Activated T-helper 1 cell treated with anti-CD3 and anti-CD28 coated beads, Interleukin-2, amount 50 U/mL, for 16 hours (primary cell): ENCODE data around the gene EPHB6.

Experiments
- DNase-seq, 2 donors: peaks; one replicate each; pipeline ENCODE4 v3.0.0-alpha.2; 2020; ENCODE audit warnings: low read depth in 1 of 2, low spot score in 1 of 2

EPHB6 gene

DNA sequence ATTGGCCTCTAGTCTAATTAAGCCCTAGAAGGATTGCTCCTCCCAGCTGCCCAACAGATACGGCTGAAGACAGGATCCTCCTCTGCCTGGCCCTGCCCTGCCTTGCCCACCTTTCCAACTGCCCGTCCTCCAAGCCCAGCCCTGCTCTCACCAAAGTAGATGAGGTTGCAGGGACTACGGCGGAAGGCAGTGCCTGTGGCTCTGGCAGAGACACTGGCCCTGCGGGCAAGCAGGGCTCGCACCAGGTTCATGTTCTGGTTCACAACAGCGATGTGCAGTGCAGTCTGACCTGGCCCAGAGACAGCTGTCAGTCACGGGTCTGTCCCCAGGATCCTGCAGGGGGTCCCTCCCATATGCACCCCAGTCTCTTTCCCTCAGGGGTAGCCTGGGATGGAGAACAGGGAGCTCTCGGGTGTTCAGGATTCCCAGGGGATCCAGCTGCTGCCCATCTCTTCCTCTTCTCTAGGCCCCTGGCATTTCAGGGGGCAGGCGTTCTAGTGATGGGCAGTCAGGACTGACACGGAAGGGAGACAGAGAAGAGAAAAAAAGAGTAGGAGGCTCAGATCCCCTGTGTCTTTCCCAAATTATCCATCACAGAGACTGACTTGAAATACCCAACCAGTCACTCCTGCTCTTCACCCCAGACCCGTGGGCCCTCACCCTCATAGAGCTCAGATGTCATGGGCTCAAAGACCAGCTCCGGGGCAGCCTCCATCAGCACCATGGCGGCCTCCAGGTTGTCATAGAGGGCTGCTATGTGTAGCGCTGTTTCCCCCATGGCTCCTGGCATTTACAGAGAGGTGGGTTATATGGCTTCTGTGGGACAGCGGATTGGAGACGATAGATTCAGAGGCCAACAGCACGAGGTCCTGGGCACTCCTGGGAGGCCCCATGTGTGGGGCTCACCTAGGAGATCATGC lies 22.4 kb downstream of the EPHB6 start:
- no peak for DNase-seq

DNA sequence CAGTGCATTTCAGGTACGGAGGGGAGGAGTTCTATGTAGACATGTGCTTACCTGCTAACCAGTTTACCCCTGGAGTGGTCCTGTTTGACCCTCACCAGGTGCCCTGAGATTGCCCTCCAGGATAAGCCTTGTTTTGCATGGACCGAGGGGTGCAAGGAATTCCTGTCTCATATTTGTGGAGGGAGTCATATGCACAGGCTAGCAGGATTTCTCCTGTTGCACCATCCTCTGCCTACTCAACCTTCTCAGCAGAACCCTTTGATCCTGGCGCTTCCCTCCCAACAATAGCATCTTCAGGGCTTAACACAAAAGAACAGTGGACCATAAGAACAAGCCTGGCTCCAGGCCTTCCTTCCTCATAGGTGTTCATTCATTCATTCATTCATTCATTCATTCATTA lies 23.4 kb downstream of the EPHB6 start:
- no peak for DNase-seq

DNA sequence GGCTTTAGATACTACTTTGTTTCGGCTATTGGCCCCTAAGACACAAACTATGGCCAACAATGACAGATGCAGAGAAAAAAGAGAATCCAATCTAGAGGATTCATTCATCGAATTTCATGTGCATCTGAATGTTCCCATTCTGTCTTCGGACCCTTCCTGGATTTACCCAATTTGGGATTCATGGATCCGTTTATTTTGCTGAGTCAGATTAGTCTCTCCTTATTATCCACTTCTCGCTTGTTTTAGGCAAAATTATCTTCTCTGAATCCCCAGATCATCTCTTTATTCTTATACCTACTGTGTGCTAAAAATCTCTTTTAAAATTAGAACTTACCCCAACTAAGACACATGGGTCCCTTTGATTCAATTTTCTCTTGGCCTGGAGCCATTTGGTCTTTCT lies 24.2 kb downstream of the EPHB6 start:
- DNase-seq = no peak

DNA sequence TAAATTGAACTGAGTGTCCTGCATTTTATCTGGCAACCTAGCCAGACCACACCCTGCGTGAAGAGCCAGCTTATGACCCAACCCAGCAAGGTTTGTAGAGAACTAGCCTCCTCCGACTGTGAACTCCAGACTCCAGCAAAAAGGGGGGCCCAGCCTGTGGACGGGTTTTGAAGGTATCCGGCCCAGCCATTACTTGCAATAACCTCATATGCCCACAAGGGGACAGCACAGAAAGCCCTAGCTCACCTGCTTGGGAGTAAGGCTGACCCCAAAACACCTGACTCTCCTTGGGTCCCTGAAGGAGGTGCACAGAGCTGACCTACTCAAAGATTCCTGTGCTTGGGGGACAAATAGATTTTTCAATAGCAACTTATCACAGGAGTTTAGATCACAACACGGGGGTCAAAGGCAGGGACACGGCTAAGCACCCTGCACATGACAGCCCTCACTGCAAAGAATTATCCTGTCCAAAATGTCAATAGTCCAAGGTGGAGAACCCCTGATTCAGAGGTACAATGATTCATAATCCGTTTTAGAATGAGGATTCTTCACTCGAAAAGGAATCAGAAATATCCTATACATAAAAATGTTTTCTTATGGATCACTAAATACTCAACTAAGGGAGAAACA lies 26.1 kb downstream of the EPHB6 start:
- DNase-seq = no peak

DNA sequence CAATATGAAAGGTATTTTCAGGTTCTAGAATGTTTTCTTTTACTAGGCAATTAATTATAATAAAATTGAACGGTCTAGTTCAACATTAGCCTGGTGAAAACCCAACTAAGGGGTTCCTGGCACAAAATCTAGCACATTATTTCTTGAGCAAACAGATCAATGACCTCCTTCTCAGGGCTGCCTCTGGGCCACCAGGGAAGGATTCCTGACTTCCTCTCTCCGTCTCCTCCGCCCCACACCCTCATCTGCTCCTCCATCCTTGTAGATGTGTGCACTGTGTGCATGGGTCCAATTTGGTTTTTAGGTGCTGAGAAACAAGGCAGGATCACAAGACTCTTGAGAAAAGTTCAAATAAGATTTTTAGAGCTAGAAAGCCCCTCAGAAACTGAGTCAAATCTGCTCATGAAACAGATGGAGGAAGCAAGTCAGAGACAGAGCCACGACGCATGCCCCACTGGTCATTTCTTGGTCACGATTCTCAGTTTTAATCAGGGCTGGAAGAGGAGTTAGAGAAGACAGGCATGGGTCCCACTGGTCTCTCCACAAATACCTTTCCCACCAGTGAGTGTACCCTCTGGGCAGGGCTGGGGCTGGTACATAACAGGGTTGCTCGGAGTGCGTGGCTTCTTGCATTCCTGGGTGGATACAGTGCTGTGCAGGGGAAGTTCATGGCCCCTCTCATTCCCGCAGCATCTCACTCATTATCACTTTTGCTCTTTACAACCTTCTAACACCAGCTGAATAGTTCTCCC lies 26.9 kb downstream of the EPHB6 start:
- no peak for DNase-seq

DNA sequence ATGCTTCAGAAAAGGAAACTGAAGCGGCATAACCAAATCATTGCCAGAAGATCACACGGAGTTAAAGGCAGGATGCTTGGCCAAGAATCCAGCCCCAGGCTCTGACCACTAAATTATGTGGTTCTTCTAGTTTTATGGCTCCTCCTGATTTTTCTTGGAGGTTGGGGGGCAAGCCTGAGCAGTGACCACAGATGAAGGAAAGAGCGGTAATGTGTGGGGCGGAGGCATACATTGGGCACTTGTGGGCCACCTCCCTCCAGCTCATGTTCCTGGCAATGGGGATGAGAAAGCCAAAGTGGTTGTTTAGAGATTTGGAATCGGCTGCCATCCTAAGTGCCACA lies 27.4 kb downstream of the EPHB6 start:
- DNase-seq = no peak

DNA sequence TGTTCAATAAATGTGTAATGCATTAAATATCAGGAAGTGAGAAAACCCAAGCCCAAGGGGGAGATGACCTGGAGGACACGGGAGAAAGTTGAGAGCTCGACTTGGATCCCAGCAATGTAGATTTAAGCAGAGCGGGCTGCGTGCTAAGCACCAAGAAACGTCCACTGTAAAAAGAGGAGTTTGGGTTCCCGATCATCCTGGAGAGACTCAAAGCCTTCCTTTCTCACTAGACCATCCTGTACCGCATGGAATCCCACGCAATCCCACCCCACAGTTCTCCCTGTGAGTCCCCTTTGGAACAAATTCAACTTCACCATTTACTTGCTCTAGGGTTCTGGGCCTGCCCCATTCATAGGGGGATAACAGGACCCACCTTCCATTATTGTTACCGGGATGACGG lies 28.3 kb downstream of the EPHB6 start:
- no peak for DNase-seq

DNA sequence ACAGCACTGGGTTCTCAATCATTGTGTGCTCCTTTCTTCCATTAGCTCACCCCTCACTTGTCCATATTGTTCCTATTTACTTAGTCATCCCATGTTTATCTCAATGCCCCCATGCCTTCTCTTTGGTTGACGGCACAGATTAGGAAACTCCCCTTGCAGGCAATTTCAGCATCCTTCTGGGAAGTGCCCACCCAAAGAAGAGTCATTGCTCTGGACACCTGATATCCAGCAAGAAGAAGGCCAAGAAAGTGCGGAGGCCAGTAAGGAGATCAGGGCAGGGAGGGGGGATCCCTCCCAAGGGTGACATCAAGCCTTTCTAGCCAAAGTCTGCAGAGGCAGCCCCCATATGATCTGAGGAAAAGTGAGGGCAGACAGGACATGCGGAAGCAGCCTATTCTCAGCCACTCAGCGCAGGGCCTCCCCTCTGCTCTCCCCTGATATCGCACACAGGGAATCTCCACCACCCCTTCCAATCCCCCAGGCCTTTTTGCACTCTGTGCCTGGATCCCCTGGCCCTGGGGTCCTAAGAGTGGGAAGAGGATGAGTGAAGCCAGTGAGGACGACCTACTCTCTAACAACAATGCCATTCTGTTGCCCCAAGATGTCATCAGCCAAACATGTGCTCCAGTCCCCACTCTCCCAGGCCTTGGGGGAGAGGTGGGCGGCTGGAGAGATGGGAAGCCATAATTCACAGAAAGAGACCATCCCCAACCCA lies 28.9 kb downstream of the EPHB6 start:
- DNase-seq = no peak

DNA sequence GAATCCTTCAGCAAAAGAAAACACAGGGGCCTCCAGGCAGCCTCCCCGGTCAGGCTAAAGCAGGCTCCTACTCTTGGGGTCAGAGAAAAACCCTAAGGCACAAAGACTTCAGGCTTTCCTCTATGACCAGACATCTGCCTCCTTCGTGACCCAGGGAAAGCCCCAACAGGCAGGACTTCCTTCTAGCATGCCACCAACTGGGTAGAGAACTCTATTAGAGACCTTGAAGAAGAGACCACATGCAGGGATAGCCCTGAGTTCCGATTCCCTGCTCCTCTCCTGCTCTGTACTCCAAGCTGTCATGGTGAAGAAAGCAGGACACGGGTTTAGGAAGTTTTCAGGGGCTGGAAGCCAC lies 29.4 kb downstream of the EPHB6 start:
- DNase-seq = no peak

DNA sequence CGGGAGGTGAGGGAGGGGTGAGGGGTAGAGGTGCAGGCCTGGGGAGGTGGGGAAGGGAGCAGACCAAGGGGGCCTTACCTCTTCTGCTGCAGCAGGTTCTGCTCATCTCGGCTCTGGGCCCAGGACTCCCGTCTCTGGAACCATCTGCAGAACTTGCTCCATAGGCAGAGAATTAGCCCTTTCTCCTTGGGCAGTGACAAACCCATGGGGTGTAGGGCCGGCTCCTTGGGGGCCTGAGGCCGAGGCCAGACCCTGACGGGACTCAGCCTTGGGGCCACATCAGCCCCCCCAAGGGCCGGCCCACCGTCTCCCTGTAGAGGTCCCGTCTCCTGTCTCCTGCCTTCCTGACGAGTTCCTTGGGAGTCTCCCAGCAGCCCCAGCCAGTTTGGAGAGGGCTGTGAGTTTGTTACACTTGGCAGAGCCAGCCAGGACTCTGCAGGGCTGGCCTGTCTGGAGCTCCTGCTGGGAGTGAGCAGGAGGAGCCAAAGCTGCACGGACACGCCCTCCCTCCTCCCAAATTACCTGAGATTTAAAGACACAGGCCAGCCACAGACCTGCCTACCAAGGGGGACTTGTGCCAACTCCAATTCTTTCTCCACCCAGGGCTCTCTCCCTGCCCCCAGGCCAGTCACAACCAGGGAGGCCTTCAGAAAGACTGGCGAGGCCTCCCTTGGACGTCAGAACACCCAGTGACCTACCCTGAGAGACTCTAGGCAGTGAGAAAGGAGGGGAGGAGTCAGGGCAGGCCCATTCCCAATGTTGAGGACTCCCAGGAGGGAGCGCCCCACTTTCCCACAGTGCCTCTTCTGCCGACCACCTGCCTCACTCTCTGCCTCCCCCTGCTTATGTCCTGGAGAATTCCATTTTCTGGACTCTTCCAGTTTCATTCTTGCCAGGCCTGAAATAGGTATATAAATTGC lies 30.7 kb downstream of the EPHB6 start, which contains the start of gene TRPV6:
TRPV6 (minus strand) TSS at position 435 of the 920 bp plus-strand sequence.
- DNase-seq = no peak

DNA sequence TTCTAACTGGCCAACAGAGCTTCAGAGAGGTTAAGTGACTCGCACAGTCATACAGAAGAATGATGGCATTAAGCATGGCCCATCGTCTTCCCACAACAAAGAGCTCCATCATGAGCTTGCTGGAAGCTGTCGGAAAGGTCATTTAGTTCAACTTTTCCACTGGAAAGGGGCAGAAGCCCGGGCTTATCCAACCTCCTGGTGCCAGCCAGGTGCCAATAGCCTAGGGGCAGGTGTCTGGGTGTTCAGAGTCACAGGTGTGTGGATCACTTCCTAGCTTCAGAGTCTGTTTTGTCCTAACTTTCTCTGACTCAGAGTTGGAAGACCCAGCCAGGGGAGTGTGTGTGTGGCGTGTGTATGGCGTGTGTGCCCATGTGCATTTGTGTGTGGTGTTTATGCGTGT lies 32.0 kb downstream of the EPHB6 start:
- DNase-seq = no peak

DNA sequence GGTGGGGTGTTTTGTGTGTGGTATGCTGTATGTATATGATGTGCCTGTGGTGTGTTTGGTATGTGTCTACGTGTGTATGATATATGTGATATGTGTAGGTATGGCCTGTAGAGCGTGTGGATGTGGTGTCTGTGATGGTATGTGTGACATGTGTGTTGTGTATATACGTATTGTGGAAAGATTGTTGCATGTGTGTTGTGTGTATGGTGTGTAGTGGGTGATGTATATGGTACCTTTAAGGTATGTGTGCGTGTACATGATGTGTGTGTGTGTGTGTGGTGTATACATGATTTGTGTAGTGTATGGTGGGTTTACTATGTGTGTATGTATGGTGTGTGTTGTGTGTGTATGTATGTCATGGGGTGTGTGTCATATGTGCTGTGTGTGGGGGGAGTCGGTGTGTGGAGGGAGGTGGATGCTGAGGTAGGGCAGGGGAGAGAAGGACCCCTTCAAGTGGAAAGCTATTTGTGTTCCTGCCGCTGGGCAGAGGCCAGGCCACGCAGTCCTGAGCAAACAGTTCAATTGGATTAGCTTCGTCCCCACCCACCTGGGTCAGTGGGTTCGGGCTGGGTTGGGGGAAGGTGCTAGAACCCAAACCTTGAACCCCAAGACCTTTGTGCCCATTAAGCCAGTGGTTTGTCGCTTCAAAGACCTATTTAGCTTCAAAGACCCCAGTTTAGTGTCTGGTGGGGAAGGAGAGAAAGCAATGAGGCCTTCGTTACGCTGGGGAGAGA lies 32.6 kb downstream of the EPHB6 start:
- no peak for DNase-seq

DNA sequence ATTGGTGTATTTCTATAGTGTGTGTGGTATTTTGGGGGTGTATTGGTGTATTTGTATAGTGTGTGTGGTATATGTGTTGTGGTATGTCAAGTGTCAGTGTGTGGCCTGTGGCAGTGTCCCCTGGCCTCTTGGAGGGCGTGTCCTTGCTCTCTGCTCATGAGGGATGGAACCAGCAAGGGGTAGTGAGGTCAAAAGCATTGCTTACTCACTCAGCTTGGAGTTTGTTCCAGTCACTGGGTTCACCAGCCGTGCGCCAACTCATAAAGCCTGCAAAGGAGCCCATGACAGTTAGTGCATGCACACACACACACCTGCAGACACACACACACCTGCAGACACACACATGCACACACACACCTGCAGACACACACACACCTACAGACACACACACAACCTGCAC lies 34.9 kb downstream of the EPHB6 start:
- DNase-seq = no peak

DNA sequence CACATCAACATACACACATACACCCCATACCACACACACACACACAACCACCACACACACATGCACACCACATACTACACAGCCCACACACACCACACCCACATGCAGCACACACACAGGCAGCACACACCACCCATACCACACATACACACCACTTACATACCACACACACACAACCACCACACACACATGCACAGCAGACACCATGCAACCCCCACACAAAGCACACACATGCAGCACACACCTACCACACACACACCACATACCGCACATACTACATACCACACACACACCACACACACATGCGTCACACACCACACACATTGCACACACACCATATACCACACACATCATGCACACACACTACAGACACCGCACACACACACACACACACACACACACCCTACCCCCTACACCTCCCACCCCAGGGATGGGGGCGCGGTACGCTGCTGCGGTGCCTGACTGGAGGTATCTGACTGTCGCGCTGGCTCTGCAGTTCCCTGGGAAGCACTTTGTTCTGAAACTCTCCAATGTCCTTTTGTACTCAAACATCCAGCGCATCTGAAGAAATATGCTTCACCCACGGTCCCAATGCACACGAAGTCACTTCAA lies 36.1 kb downstream of the EPHB6 start:
- no peak for DNase-seq

DNA sequence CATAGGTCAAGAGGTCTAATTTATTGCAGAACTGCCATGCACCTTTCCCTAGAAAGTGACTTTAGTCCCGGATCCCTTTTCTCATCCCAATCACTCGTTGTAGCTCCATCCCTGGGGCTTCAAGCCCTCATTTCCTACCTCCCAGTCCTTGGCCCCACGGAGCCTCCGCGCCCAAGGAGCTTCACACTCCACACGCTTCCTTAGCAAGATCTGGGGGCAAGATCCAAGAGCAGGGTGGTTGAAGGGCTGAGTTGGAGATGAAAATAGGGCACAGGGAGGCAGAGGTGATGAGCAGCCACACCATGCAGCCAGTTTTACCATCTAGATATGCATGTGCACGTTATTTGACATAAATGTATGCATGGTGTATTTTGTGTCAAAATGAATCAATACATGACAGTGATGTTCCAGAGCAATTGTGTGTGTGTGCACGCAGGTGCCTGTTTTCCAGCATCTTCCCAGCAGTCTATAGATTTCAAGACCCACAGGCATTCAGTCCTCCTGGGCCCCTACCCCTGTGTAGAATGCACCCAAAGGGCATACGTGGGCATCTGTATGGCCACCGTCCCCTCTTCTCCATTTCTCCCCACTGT lies 36.7 kb downstream of the EPHB6 start:
- no peak for DNase-seq

DNA sequence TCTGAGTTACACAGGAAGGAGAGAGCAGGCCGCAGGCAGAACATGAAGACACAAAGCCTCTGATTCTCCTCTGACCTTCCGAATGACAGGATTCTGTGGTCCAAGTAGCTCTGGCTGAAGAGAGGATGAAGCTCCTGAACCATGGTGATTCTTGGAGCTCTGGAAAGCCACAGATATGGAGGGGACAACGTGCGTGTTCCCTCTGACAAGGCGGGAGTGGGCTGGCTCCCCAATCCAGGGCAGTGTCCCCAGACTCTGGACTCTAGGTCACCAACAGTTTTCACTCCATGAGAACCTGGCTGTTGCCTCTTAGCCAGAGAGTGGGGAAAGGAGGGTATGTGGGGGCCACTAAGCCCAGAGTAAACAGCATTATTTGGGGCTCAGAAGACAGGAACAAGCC lies 38.1 kb downstream of the EPHB6 start:
- DNase-seq = no peak

DNA sequence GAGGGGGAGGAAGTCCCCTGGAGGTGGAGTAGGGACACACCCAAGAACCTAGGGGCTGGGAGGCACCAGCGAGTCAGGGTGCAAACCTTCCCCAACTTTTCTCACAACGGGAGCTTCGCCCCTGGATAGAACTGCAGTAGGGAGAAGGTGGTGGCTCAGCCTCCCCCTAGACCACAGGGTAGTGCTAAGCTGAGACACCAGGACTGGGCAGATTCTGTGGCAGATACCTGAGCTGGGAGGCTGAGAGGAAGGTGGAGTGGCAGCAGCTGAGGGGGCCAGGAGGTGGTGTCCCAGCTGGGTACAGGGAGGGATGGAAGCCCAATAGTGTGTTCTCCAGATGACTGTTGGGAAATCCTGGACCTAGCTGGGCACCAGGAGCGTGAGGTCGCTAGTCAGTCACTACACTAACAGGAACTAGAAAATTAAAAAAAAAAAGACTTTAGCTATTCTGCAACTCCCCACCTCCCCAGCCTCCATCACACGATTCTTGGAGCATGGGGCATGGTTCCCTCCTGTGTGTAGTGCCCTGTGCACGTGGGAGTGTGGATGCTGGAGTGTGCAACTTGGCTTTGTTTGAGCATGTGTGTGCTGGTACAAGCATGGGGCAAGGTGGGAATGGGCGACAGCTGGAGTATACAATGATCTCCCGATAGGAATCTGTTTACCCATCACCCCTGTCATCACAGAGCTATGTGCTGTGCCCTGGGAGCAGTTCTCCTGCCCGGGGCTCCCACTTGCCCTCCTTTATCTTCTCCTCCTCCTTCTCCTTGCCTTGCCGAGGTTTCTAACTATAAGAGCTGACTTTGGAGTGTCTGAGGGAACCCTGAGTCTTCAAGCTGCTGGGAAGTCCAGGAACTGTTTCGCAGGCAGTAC lies 39.5 kb downstream of the EPHB6 start:
- DNase-seq = no peak

DNA sequence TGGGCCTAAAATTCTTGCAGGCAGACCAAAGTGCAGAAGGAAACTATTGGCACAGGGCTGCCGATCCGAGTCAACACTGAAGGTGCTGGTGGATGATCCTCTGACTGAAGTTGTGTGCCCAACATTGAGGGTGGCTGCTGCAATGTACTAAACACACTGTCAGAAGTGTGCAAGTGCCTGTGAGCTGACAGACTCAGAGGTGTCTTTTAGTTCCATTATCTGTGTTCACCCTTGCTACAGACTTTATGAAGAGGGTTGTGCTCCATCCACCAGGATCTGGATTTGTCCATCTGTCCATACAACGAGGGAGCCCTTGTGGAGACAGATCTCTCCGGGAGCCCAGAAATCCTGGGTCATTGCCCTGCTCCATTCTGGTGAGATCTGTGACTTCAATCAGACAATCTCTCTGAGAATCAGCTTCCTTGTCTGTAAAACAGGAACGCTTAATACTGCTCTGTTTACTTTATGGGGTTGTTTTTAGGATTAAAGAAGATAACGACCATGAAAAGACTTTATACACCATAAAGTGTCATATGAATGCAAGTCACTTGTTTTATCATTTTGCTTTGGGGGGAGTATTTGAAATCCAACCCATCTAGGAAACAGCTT lies 40.2 kb downstream of the EPHB6 start:
- DNase-seq = no peak
